GM10248 (cell line): ENCODE results near the gene SRGN.
A peak's percentile ranks its signal among the peaks of the same experiment; 100 is the strongest.

ENCODE experiments used
- CTCF ChIA-PET: fragments of 300-600 bp; sonication (Branson Sonifier 250); formaldehyde crosslinking; extraction: SDS; loops from one replicate; lab custom pipeline; 2021; ENCODE audit warnings: antibody characterized with exemption; lab: Yijun Ruan, JAX
- POLR2A ChIA-PET: fragments of 350-650 bp; sonication (Branson Sonifier 250); formaldehyde crosslinking; extraction: SDS; loops from one replicate; lab custom pipeline; 2020; ENCODE audit warnings: antibody characterized with exemption; lab: Yijun Ruan, JAX
- DNase-seq: peaks from one replicate; pipeline ENCODE4 v3.0.0; 2012; ENCODE audit errors: extremely low spot score
- TF ChIP-seq, protein P1 (sequence below): IDR thresholded peaks from 2 replicates; pipeline ENCODE4 v1.5.1; 2012; ENCODE audit warnings: mild to moderate bottlenecking, low read depth; ENCODE audit errors: extremely low read depth, missing control alignments, control extremely low read depth

Gene SRGN

DNA sequence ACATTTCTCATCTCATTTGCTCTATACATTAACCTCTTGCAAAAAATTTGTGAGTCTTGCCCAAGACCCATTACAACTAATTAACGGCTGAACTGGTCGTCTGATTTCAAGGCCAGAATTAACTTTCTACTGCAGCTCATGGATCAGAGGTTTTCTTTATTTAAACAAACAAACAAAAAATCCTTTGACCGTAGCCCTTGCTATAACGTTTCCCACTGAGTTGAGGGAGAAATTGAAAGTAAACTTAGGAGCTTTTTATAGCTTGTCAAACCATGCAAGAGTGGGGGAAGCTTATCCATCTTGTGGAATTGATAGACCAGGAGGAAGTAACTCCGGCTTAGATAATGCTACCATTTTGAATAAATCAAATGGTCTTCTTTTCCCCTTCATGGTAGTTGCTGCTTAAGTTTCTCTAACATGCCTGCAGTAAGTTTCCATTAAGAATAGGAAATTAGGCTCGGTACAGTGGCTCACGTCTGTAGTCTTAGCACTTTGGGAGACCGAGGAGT, 3.3 kb downstream of the SRGN start:
- POLR2A ChIA-PET = interaction anchor here (0.6 to 1.6 kb wide), 4 partner anchors 43 to 589 kb away, joined by 3 to 5 read pairs (median 4); no protein-coding TSS in a partner anchor
- CTCF ChIA-PET = interaction anchor here (0.9 to 5.6 kb wide), 5 partner anchors 81 to 136 kb away, joined by 3 to 95 read pairs (median 4); partner anchors contain the start of gene KIFBP
- no peak for DNase-seq
- TF ChIP-seq, protein P1, sequence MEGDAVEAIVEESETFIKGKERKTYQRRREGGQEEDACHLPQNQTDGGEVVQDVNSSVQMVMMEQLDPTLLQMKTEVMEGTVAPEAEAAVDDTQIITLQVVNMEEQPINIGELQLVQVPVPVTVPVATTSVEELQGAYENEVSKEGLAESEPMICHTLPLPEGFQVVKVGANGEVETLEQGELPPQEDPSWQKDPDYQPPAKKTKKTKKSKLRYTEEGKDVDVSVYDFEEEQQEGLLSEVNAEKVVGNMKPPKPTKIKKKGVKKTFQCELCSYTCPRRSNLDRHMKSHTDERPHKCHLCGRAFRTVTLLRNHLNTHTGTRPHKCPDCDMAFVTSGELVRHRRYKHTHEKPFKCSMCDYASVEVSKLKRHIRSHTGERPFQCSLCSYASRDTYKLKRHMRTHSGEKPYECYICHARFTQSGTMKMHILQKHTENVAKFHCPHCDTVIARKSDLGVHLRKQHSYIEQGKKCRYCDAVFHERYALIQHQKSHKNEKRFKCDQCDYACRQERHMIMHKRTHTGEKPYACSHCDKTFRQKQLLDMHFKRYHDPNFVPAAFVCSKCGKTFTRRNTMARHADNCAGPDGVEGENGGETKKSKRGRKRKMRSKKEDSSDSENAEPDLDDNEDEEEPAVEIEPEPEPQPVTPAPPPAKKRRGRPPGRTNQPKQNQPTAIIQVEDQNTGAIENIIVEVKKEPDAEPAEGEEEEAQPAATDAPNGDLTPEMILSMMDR = no peak

DNA sequence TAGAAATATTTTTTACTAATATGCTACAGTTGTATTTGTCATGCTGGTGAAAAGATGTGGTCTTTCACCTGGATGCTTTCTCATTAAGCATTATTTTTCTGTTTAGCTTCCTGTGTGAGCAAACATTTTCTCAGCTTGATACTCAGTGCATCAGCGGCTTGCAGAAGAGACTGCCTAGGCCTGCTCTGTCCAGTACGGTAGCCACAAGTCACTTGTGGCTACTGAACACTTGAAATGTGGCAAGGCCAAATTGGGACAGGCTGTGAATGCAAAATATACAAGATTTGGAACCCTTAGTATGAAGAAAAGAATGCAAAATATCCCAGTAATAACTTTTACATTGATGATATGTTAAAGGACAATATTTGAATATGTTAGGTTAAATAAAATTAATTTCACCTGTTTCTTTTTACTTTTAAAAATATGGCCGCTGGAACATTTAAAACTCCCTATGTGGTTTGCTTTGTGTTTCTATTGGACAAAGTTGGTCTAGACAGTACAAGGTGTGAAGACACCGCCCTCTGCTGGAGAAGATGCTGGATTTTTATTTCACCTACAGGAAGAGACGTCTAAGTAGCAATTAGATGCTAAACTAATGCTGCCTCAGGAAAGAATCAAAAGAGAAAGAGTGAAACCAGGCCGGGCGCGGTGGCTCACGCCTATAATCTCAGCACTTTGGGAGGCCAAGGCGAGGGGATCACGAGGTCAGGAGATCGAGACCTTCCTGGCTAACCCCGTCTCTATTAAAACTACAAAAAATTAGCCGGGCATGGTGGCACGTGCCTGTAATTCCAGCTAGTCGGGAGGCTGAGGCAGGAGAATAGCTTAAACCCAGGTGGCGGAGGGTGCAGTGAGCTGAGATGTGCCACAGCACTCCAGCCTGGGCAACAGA, 5.3 kb downstream of the SRGN start:
- CTCF ChIA-PET = interaction anchor here (0.7 to 5.6 kb wide), 43 partner anchors 8 to 138 kb away, joined by 3 to 95 read pairs (median 4); partner anchors contain the start of gene KIFBP
- TF ChIP-seq, protein P1 = peak; percentile 58
- peak; percentile 64 for DNase-seq
- POLR2A ChIA-PET = interaction anchor here (0.5 to 2.1 kb wide), 5 partner anchors 19 to 88 kb away, joined by 3 to 9 read pairs (median 4); no protein-coding TSS in a partner anchor

DNA sequence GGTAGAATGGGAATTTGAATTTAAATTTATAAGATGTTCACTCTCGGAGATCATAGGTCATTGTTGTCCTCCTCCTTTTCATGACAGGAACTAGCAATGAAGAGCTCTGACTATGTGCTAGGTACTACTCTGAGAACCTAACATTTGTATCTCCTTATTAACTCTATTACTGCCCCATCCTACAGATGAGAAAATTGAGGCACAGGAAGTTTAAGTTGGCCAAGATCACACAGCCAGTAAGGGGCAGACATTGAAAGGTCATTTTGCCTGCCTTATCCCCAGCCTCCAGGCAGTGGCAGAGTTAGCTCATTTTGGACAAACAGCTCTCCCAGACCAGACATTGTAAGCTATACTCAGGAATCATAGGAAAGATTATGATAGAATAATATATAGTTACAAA, 6.0 kb downstream of the SRGN start:
- TF ChIP-seq, protein P1 = no peak
- ChIA-PET CTCF (interaction anchor here (0.7 to 5.6 kb wide), 27 partner anchors 9 to 124 kb away, joined by 3 to 95 read pairs (median 4); partner anchors contain the start of gene KIFBP), POLR2A (interaction anchor here (0.6 to 2.1 kb wide), 4 partner anchors 18 to 89 kb away, joined by 3 to 9 read pairs (median 4); no protein-coding TSS in a partner anchor)
- no peak for DNase-seq

DNA sequence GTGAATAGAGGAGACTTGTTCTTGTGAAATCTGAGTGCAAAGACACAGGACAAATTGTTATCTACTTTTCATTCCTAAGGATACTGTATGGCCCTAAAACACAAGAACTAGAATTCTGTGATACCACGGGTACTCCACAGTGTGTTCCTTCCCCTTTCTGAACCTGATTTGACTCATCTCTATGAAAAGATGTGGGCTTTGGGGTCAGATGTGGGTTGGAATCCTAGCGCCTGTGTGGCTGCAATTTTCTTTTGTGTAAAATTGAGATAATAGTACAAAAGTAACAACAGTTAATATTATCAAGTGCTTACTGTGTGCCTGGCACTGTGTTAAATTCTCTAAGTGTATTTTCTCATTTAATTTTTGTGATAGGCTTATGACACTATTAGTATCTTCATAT, 8.1 kb downstream of the SRGN start:
- TF ChIP-seq, protein P1 = no peak
- peak; percentile 40 for DNase-seq
- POLR2A ChIA-PET = interaction anchor here (1.0 kb wide), 1 partner anchor 10 kb away, joined by 3 read pairs; no protein-coding TSS in a partner anchor
- CTCF ChIA-PET = interaction anchor here (0.8 to 5.6 kb wide), 7 partner anchors 9 to 107 kb away, joined by 3 to 95 read pairs (median 3); partner anchors contain the start of gene KIFBP

DNA sequence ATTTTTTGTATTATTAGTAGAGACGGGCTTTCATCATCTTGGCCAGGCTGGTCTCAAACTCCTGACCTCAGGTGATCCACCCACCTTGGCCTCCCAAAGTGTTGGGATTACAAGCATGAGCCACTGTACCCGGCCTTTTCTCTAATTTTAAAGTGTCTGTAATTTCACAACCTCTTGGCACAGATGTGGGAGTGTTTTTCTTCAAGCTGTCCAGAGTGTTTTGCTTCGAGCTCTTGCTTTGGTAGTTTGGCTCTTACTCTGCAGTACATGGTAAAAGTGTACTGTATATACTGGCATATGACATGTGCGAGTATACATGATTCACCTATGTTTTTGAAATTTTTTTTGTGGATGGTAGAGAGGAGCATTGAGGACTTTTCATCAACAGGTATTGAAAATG, 9.8 kb downstream of the SRGN start:
- no peak for DNase-seq
- ChIA-PET CTCF (interaction anchor here (2.7 kb wide), 1 partner anchor 92 kb away, joined by 9 read pairs; no protein-coding TSS in a partner anchor), POLR2A (interaction anchor here (0.6 to 1.0 kb wide), 2 partner anchors 78 to 110 kb away, joined by 4 to 8 read pairs; no protein-coding TSS in a partner anchor)
- TF ChIP-seq, protein P1 = no peak

DNA sequence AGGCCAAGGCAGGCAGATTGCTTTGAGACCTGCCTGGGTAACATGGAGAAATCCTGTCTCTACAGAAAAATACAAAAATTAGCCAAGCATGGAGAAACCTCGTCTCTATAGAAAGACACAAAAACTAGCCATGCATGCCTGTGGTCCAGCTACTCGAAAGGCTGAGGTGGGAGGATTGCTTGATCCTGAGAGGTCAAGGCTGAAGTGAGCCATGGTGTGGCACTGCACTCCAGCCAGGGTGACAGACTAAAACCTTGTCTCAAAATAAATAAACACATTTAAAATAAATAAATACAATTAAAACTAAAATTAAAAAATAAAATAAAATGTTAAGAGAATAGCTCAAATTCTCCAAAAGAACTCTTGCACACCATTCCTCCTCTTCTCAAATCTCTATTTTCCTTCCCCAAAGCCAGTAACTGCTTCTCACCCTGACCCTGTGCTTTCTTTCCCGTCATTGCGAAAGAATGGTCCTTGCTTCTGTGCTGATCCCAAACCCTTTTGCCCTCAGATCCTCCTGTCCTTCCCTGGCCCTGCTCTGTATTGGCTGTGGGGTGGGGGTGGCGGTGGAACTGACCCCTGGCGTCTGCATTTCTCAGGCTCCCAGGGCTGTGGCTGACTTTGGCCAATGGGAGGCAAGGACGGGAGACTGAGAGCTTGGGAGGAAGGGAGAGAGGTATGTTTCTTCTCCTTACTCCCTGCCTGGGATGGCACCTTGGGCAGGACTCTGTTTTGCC, 12.4 kb downstream of the SRGN start:
- TF ChIP-seq, protein P1 = no peak
- no peak for DNase-seq
- POLR2A ChIA-PET = interaction anchor here (0.5 to 1.2 kb wide), 2 partner anchors 10 to 55 kb away, joined by 3 to 4 read pairs; no protein-coding TSS in a partner anchor
- CTCF ChIA-PET = interaction anchor here (1.1 to 2.3 kb wide), 7 partner anchors 8 to 145 kb away, joined by 3 to 13 read pairs (median 3); partner anchors contain the start of gene DDX21
